NCI-H510A treated with DMSO at 0.1 percent for 48 hours (cell line): ENCODE data around the gene COL4A1.

Experiments used
- DNase-seq: peaks from one replicate; lab custom pipeline; 2025; lab: John Stamatoyannopoulos, UW

COL4A1 gene

GRCh38 chr13:110194451-110194850, 112.5 kb downstream of the COL4A1 start:
- DNase-seq, result no peak

GRCh38 chr13:110193491-110193890, 113.5 kb downstream of the COL4A1 start:
- no peak for DNase-seq

DNA sequence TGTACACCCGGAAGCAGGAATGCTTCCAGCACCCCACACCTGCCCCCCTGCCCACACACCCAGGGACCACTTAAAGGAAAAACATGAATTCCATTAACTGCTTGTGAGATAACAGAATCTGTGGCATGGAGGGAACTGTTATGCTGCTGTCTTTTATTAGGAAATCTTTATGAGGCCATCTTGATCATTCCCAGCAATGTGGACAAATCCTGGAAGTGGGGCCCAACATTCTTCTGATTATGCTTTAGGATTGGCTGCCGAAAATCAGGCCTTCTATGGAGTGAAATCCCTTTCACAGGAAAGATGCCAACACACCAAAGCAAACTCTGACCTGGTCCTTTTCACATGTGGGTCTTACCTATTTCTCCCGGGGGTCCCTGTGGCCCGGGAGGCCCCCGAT, 114.5 kb downstream of the COL4A1 start:
- DNase-seq, result no peak

DNA sequence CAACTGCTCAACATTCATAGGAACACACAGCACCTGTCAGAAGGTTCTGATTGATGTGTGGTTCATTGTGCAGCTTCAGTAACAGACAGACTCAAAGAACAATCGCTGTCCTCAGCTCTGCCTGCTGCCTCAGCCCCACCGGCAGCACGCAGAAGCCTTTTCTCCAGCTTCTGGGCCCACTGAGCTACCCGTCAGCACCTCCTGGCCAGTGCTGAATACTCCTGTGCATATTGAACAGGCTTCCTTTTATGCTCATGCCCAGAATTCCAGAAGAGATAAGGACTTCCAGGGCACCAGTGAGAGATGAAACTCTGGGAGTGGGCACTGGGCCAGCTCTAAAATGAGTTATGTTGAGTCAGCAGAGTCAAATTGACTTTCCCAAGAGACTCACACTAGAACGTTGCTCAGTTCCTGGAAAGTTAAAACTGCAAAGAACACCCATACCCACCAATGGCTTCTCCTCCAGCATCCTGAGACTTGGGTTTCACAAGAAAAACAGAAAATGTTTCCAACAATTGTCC, 119.3 kb downstream of the COL4A1 start:
- no peak for DNase-seq

DNA sequence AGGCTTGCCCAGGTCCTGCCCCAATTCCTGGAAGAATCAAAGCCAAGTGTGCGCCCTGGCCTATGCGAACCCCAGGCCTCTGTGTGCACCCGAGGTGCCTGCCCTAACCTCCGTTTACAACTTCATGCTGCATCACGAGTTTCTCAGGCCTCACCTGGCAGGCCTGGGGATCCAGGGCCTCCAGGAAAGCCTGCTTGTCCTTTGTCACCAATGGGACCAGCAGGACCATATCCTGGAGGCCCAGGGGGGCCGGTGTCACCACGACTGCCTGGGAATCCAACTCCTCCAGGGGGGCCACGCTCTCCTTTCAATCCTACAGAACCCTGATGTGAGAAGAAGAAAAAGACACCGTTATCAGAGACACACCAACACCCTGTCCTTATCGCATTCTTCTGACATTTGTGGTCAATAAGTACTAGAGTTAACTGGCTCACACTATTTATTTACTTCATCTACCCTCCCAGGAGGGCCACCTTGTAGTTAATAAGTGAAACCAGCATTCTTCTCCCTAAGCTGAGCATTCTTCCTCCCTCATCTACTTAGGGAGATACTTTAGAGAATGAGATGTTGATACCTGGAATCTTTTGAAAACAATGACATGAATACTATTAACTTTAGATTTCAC, 120.6 kb downstream of the COL4A1 start:
- no peak for DNase-seq

DNA sequence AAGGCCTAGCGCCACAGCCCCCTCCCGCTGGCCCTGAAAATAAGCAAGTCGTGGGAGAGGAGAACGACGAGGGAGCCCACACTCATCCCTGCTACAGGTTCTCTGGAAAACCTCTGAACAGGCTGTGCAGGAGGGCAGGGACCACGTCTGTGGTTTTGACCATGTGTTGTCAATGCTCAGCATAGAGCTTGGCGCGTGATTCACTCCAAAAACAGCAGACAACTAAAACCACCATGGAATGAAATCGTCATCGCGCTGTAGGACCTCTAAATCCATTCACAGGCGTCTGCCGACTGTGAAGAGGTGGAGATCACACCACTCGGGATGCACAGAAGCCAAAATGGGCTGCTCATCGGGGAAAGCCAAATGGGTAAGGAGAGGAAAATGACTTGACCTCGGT, 121.3 kb downstream of the COL4A1 start:
- DNase-seq, result no peak

DNA sequence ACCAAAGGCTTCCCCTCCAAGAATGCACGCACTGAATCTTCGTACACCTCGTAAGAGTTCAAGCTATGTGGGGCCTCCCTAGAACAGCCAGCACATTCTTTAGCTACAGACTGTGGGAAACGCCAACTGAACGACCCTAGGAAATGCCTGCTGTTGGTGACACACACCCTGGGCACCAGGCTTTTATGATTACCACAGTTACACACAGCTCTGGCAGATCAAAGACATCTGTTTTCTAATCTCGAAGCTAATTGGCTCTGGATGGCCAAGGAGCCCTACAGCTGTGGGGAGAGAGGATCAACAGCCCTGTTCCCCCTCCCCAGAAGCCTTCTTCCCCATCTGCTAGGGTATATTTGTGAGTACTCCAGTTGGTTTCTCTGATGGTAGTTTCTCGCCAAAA, 123.0 kb downstream of the COL4A1 start:
- no peak for DNase-seq

DNA sequence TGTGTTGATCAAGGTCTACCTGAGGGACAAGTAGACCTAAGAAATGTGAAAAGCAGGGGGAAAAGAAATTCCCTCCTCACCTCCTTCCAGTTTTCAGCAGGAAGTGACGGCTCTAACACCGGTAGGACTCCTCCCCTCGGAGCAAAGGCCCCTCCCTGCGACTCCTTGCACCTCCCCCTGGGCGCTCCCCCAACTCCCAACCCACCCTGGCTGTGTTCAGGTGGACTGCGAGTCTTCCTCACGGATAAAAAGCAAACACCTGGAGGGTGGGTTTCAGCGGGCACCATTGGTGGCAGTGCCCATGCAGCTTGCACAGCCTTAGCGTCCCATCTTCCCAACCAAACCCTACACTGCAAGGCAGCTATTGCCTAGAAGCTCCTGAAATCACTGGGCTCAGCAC, 124.5 kb downstream of the COL4A1 start:
- no peak for DNase-seq

DNA sequence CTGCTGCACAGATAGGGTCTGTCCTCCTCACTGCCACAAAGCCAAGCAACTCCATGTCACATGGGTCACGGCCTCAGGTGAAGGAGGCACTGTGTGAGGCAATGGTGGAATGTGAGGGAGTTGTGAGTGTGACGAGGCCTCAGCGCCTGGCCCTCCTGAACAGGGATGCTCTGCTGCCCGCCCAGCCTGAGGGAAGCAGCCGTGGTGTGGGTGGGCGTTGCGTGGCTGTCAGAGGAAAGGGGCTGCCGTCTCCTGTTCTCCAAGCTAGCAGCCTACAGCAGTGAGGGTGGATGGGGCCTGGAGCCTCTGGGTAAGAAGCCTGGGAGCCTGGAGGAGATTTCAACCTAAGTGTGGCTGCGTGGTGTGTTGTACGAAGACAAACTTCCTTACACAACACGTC, 125.0 kb downstream of the COL4A1 start:
- no peak for DNase-seq

DNA sequence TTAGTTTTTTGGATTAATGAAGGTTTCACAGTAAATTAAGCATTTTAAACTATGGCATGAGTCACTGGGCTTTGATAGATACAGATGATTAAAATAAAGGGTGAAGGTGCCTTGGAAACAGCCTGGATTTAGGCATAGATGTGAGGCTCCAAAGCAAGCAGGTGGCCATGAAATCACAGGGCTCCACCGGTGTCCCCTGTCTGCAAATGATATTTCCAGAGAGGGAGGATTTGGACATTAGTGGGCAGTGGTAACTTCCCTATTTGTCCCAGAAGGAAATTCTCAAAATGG, 127.2 kb downstream of the COL4A1 start:
- DNase-seq, result no peak

GRCh38 chr13:110179116-110179856, 127.7 kb downstream of the COL4A1 start:
- DNase-seq, result no peak

DNA sequence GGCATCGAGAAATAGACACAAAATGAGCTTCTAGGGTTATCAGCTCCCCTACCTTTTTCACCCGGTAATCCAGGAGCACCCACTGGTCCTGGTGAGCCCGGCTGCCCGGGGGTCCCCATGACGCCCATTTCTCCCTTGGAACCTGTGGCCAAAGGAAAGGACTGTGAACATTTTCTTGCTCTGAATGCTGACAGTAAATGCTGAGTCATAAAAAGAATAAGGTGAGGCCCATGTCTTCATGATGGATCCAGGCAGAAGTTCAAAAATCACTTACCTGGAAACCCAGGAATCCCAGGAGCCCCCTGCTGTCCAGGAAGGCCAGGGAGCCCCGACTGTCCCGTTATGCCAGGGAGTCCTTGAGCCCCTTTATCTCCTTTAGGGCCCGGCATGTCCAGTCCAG, 129.2 kb downstream of the COL4A1 start:
- no peak for DNase-seq

GRCh38 chr13:110176431-110176830, 130.5 kb downstream of the COL4A1 start:
- no peak for DNase-seq

- no peak for DNase-seq
Observed at GRCh38 chr13:110173247-110173818, 133.6 kb downstream of the COL4A1 start.

- DNase-seq, result no peak
Observed at GRCh38 chr13:110170882-110171281, 136.1 kb downstream of the COL4A1 start.

DNA sequence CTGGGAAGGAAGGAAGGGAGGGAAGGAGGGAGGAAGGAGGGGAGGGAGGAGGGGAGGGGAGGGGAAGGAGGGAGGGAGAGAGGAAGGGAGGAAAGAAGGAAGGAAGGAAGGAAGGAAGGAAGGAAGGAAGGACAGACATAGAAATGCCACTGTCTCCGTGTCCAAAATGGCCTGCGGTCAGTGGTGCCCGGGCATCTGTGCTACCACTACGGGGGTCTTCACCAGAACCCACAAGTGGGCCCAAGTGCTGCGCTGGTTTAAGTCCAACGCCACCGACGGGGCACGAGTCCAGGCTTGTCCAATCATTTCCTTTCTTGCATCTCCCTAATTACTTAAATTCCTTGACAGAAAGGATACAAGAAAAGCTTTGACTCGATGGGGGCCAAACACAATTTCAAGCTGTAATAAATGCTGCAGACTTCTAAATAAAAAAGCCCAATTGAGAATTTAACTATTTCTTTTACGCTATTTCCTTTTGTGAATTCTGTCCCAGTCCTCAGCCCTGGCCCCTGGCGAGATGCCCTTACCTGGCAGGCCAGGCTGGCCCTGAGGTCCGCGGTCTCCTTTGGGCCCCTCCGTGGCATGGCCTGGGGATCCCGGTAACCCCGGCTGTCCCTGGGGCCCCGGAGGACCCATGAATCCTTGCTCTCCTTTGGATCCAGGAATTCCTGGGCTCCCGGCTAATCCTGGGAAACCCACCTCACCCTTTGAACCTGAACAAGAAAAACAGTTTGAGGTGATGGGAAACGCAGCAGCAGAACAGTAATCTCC, 136.8 kb downstream of the COL4A1 start:
- DNase-seq, result no peak

GRCh38 chr13:110168999-110169933, 137.7 kb downstream of the COL4A1 start:
- no peak for DNase-seq

DNA sequence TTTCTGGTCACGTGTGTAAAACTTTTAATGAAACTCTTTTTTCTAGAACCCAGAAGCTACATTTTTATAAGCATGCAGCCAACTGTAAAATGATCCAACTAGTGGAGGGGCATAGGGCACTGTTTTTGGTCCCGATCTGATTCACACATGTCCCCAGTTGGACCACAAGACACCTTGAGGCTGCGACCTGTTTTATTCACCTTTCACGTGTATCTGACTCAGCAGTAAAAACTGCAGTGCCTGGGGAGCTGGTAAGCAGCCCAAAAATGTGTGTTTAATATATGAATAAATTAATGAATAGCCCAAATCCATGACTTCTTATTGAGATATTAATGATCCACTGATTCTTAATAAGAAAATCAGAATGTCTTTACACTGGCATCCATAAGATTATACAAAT, 140.4 kb downstream of the COL4A1 start:
- DNase-seq, result no peak

- no peak for DNase-seq
Observed at GRCh38 chr13:110164706-110165105, 142.3 kb downstream of the COL4A1 start.

GRCh38 chr13:110162866-110163658, 143.9 kb downstream of the COL4A1 start:
- DNase-seq, result no peak

DNA sequence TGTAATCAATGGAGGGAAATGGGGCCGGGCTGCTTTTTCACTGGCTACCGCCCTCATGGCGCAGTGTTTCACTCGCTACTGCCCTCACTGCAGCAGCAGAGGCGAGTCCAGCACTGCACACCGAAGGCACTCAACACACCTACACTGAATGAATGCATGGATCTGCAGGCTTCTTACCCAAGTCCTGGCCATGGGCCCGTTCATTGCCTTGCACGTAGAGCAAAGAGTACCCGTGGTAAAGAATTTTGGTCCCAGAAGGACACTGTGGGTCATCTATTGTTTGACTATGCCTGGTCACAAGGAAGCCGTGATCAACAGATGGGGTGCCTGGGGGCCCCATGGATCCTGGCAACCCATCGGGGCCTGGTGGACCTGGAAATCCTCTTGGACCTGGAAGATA, 144.9 kb downstream of the COL4A1 start:
- no peak for DNase-seq
